ENCODE results near the gene LEFTY1.

DNA sequence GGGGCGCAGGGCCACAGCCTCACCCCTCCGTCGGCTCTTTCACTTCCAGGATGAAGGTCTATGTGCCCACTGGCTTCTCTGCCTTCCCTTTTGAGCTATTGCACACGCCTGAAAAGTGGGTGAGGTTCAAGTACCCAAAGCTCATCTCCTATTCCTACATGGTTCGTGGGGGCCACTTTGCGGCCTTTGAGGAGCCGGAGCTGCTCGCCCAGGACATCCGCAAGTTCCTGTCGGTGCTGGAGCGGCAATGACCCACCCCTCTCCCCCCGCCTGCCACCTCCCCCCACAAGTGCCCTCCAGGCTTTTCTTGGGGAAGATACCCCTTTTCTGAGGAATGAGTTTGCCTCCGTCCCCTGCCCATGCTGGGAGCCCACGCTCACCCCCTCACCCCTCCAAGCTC lies 43.8 kb downstream of the LEFTY1 start:
- TF ChIP-seq RAD21 (IDR thresholded peaks at IDR 0.05; ENCODE audit: low read depth) (no peak), FOXM1 (IDR thresholded peaks at IDR 0.05; ENCODE audit: borderline replicate concordance, low read depth) (no peak), EP300 (IDR thresholded peaks at IDR 0.05; ENCODE audit: borderline replicate concordance) (no peak)

All from Ishikawa (cell line).